Endothelial cell (in vitro differentiated cells): ENCODE measurements around the gene ERC2. TPM values are rescaled to one million over a fixed set of nuclear protein-coding genes. Genes with fewer than 3 reads are reported as not detected.

Experiments
- DNase-seq: peaks from one replicate; pipeline ENCODE4 v3.0.0; 2021; ENCODE audit warnings: low spot score
- H3K27ac Mint-ChIP-seq: one replicate; pipeline ENCODE4 v1.8.0; 2021; ENCODE audit warnings: mixed read lengths, inconsistent platforms; ENCODE audit not compliant: unreplicated experiment
- H3K27me3 Mint-ChIP-seq: one replicate; pipeline ENCODE4 v1.8.0; 2021; ENCODE audit warnings: mild to moderate bottlenecking, moderate library complexity, mixed read lengths, inconsistent platforms; ENCODE audit not compliant: unreplicated experiment
- H3K36me3 Mint-ChIP-seq: one replicate; pipeline ENCODE4 v1.8.0; 2021; ENCODE audit warnings: mild to moderate bottlenecking, low read depth, mixed read lengths, inconsistent platforms; ENCODE audit not compliant: unreplicated experiment
- H3K4me1 Mint-ChIP-seq: one replicate; pipeline ENCODE4 v1.8.0; 2021; ENCODE audit warnings: mild to moderate bottlenecking, mixed read lengths, inconsistent platforms; ENCODE audit not compliant: unreplicated experiment
- H3K4me3 Mint-ChIP-seq: one replicate; pipeline ENCODE4 v1.8.0; 2021; ENCODE audit warnings: mild to moderate bottlenecking, mixed read lengths, inconsistent platforms; ENCODE audit not compliant: unreplicated experiment
- H3K9me3 Mint-ChIP-seq: one replicate; pipeline ENCODE4 v1.8.0; 2021; ENCODE audit warnings: mixed read lengths, inconsistent platforms; ENCODE audit not compliant: unreplicated experiment
- CTCF ChIP-seq: fragments of 200-600 bp; sonication (generic); IDR thresholded peaks from one replicate; pipeline ENCODE4 v1.5.0; 2021; ENCODE audit warnings: antibody characterized with exemption; ENCODE audit not compliant: unreplicated experiment
- total RNA-seq: library from RNA; stranded (reverse); fragmentation: NEBNext Ultra II Directional; extraction: Animal tissue kit (Norgen Biotek cat#: 25700); gene quantifications from one replicate; pipeline ENCODE4 v1.2.1, GENCODE V29; 2021; ENCODE audit not compliant: unreplicated experiment

The ERC2 gene
- total RNA-seq, 1 donor from 2014 or later, result 20.5 TPM

- H3K4me1 Mint-ChIP-seq, result no peaks in the 10 kb centered on the region
- DNase-seq, result no peak
- no peak for TF ChIP-seq CTCF
- no peaks in the 10 kb centered on the region for H3K9me3 Mint-ChIP-seq
- no peaks in the 10 kb centered on the region for H3K27me3 Mint-ChIP-seq
- H3K27ac Mint-ChIP-seq, result no peak overlapping the region
- H3K4me3 Mint-ChIP-seq, result no peak overlapping the region
- H3K36me3 Mint-ChIP-seq, result no peaks in the 10 kb centered on the region
These were observed 654.8 kb downstream of the ERC2 start for GRCh38 chr3:55813268-55814097.

GRCh38 chr3:55812394-55813013 is 655.8 kb downstream of the ERC2 start:
- Mint-ChIP-seq H3K27me3 (no peaks in the 10 kb centered on the region), H3K36me3 (no peaks in the 10 kb centered on the region), H3K4me1 (no peaks in the 10 kb centered on the region), H3K9me3 (no peaks in the 10 kb centered on the region), H3K4me3 (no peak overlapping the region), H3K27ac (no peak overlapping the region)
- DNase-seq, result no peak
- TF ChIP-seq CTCF, result no peak

GRCh38 chr3:55807210-55807609 is 661.1 kb downstream of the ERC2 start:
- Mint-ChIP-seq H3K27ac (no peak overlapping the region), H3K4me3 (no peak overlapping the region), H3K27me3 (no peaks in the 10 kb centered on the region), H3K36me3 (no peaks in the 10 kb centered on the region), H3K4me1 (no peaks in the 10 kb centered on the region), H3K9me3 (no peaks in the 10 kb centered on the region)
- no peak for TF ChIP-seq CTCF
- no peak for DNase-seq

GRCh38 chr3:55805169-55805568 is 663.1 kb downstream of the ERC2 start:
- no peak for TF ChIP-seq CTCF
- H3K27ac Mint-ChIP-seq, result no peak overlapping the region
- H3K9me3 Mint-ChIP-seq, result no peaks in the 10 kb centered on the region
- H3K36me3 Mint-ChIP-seq, result no peaks in the 10 kb centered on the region
- H3K4me3 Mint-ChIP-seq, result no peak overlapping the region
- no peak for DNase-seq
- H3K27me3 Mint-ChIP-seq, result no peaks in the 10 kb centered on the region
- no peaks in the 10 kb centered on the region for H3K4me1 Mint-ChIP-seq
